GM23338 (cell line): ENCODE data around the gene CNOT1.

Source experiments
- ETS1 ChIP-seq: IDR thresholded peaks from 2 replicates; pipeline ENCODE4 v1.6.1; 2016; ENCODE audit warnings: antibody characterized with exemption
- EZH2 ChIP-seq: fragments of 200-600 bp; sonication (generic); IDR thresholded peaks from one replicate; pipeline ENCODE4 v1.8.0; 2017; ENCODE audit warnings: antibody characterized with exemption, mild to moderate bottlenecking, low read depth; ENCODE audit not compliant: unreplicated experiment
- EZH2phosphoT487 ChIP-seq: fragments of 200-600 bp; sonication (generic); IDR thresholded peaks from one replicate; pipeline ENCODE4 v1.8.1; 2018; ENCODE audit warnings: antibody characterized with exemption; ENCODE audit not compliant: unreplicated experiment
- POLR2AphosphoS5 ChIP-seq: IDR thresholded peaks from 2 replicates; pipeline ENCODE4 v1.6.1; 2016; ENCODE audit warnings: antibody characterized with exemption, low read depth
- ZNF114 ChIP-seq: fragments of 250-450 bp; sonication (Bioruptor Pico); IDR thresholded peaks from 2 replicates; pipeline ENCODE4 v1.5.0; 2020; ENCODE audit warnings: mild to moderate bottlenecking, moderate library complexity
- ZNF331 ChIP-seq: fragments of 250-450 bp; sonication (Bioruptor Pico); IDR thresholded peaks from 2 replicates; pipeline ENCODE4 v1.5.0; 2020; ENCODE audit warnings: low read depth, mild to moderate bottlenecking, moderate library complexity
- ZNF462 ChIP-seq: fragments of 250-450 bp; sonication (Bioruptor Pico); IDR thresholded peaks from 2 replicates; pipeline ENCODE4 v1.5.0; 2020; ENCODE audit warnings: mild to moderate bottlenecking, moderate library complexity
- TF ChIP-seq, protein P1 (sequence below), 2 experiments: fragments of 200-600 bp in 1 of 2; sonication (generic) in 1 of 2; conservative IDR thresholded peaks; 2 replicates each; pipeline versions ENCODE4 v1.5.1 to v1.6.1; 2016 to 2017; ENCODE audit warnings: antibody characterized with exemption in 2 of 2, low read depth in 2 of 2, mild to moderate bottlenecking in 2 of 2, moderate library complexity in 1 of 2
- TF ChIP-seq, protein P2 (sequence below): IDR thresholded peaks from one replicate; pipeline ENCODE4 v1.6.1; 2018; ENCODE audit warnings: antibody characterized with exemption; ENCODE audit not compliant: unreplicated experiment

DNA sequence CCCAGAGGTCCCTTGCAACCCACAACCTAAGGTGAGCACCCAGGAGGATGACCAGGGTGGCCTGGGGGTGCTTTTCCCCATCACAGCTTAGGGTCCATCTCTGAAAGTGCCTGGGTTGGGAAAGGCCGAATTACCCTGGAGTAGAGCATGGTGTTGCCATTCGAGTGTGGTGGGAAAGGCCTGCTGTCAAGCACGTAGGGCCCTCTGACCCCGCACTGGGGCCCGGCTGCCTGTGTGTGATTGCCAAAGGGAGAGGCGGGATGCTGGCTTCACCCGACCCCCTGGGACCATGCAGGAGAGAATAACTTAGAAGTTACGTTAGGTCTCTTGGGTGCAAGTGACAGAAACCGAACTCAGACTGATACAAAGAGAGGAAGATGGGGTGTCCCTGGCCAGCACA, 157.4 kb downstream of the CNOT1 start:
- TF ChIP-seq, protein P1, sequence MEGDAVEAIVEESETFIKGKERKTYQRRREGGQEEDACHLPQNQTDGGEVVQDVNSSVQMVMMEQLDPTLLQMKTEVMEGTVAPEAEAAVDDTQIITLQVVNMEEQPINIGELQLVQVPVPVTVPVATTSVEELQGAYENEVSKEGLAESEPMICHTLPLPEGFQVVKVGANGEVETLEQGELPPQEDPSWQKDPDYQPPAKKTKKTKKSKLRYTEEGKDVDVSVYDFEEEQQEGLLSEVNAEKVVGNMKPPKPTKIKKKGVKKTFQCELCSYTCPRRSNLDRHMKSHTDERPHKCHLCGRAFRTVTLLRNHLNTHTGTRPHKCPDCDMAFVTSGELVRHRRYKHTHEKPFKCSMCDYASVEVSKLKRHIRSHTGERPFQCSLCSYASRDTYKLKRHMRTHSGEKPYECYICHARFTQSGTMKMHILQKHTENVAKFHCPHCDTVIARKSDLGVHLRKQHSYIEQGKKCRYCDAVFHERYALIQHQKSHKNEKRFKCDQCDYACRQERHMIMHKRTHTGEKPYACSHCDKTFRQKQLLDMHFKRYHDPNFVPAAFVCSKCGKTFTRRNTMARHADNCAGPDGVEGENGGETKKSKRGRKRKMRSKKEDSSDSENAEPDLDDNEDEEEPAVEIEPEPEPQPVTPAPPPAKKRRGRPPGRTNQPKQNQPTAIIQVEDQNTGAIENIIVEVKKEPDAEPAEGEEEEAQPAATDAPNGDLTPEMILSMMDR (conservative IDR thresholded peaks at IDR 0.05; ENCODE audit: low read depth in 2 of 2), result no peak
- no peak for TF ChIP-seq EZH2
- TF ChIP-seq, protein P2, sequence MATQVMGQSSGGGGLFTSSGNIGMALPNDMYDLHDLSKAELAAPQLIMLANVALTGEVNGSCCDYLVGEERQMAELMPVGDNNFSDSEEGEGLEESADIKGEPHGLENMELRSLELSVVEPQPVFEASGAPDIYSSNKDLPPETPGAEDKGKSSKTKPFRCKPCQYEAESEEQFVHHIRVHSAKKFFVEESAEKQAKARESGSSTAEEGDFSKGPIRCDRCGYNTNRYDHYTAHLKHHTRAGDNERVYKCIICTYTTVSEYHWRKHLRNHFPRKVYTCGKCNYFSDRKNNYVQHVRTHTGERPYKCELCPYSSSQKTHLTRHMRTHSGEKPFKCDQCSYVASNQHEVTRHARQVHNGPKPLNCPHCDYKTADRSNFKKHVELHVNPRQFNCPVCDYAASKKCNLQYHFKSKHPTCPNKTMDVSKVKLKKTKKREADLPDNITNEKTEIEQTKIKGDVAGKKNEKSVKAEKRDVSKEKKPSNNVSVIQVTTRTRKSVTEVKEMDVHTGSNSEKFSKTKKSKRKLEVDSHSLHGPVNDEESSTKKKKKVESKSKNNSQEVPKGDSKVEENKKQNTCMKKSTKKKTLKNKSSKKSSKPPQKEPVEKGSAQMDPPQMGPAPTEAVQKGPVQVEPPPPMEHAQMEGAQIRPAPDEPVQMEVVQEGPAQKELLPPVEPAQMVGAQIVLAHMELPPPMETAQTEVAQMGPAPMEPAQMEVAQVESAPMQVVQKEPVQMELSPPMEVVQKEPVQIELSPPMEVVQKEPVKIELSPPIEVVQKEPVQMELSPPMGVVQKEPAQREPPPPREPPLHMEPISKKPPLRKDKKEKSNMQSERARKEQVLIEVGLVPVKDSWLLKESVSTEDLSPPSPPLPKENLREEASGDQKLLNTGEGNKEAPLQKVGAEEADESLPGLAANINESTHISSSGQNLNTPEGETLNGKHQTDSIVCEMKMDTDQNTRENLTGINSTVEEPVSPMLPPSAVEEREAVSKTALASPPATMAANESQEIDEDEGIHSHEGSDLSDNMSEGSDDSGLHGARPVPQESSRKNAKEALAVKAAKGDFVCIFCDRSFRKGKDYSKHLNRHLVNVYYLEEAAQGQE, result no peak
- no peak for TF ChIP-seq POLR2AphosphoS5
- no peak for TF ChIP-seq ETS1
- no peak for TF ChIP-seq EZH2phosphoT487
- TF ChIP-seq ZNF114 (CRISPR knock-in tag), result no peak
- TF ChIP-seq ZNF462 (CRISPR knock-in tag), result no peak
- no peak for TF ChIP-seq ZNF331 (CRISPR knock-in tag)
